Kidney (tissue), 14 donors: ENCODE data around the gene PRKCQ. TPM values are rescaled to one million over a fixed set of nuclear protein-coding genes. Genes with fewer than 3 reads are reported as not detected.

Experiments
- DNase-seq, 5 donors: peaks; one replicate each; pipeline ENCODE4 v3.0.0-alpha.2; 2013 to 2020
- FAIRE-seq: peaks from 2 replicates; lab custom pipeline; 2012; peaks lifted over from hg19 to GRCh38; lab: Jason Lieb, UNC
- H3K27ac ChIP-seq, 2 donors: one replicate each; pipeline ENCODE4 v1.7.0; 2013; ENCODE audit warnings: low read depth in 2 of 2, low read length in 2 of 2, inconsistent platforms in 1 of 2
- H3K27me3 ChIP-seq: one replicate; pipeline ENCODE4 v1.7.1; 2013; ENCODE audit warnings: low read length, inconsistent platforms; ENCODE audit not compliant: control insufficient read depth, insufficient read depth
- H3K36me3 ChIP-seq, 3 donors: one replicate each; pipeline versions ENCODE4 v1.7.0 to v1.7.1; 2013; ENCODE audit warnings: low read length in 3 of 3, control low read depth in 1 of 3, inconsistent platforms in 1 of 3; ENCODE audit not compliant: insufficient read depth in 3 of 3, control insufficient read depth in 2 of 3
- H3K4me1 ChIP-seq, 3 donors: one replicate each; pipeline versions ENCODE4 v1.7.0 to v1.7.1; 2013; ENCODE audit warnings: low read length in 3 of 3, inconsistent platforms in 1 of 3, low read depth in 1 of 3; ENCODE audit not compliant: control insufficient read depth in 2 of 3, insufficient read depth in 2 of 3
- H3K4me3 ChIP-seq, 3 donors: one replicate each; pipeline versions ENCODE4 v1.7.0 to v1.8.1; 2013; ENCODE audit warnings: low read length in 3 of 3, control low read depth in 1 of 3, inconsistent platforms in 1 of 3
- H3K9ac ChIP-seq, 3 donors: one replicate each; pipeline versions ENCODE4 v1.7.0 to v1.7.1; 2013; ENCODE audit warnings: low read length in 3 of 3, control low read depth in 1 of 3, inconsistent platforms in 1 of 3
- H3K9me3 ChIP-seq, 3 donors: one replicate each; pipeline versions ENCODE4 v1.7.0 to v1.7.1; 2013; ENCODE audit warnings: low read length in 3 of 3, control low read depth in 1 of 3, inconsistent platforms in 1 of 3; ENCODE audit not compliant: control insufficient read depth in 2 of 3, insufficient read depth in 1 of 3
- CTCF ChIP-seq: IDR thresholded peaks from 3 replicates; pipeline ENCODE4 v1.5.1; 2012; ENCODE audit warnings: mild to moderate bottlenecking, moderate library complexity, borderline replicate concordance; ENCODE audit not compliant: insufficient read depth; ENCODE audit errors: extremely low read depth
- intact Hi-C: fragments of 100-400 bp; cut with DNase I; formaldehyde crosslinking; loops from one replicate; pipeline ENCODE4 v1.11.1; 2022
- polyA plus RNA-seq: library from polyadenylated mRNA; stranded (reverse); fragments of 350-450 nt; fragmentation: Illumina TruSeq; extraction: RNeasy Lipid Tissue Mini Kit (QIAGEN cat#74804); gene quantifications from one replicate; pipeline ENCODE4 v1.2.3, GENCODE V29; 2014; ENCODE audit warnings: low read depth, low replicate concordance; ENCODE audit not compliant: insufficient read depth
- total RNA-seq: library from RNA; stranded (reverse); fragmentation: NEBNext Ultra II Directional; extraction: Animal tissue kit (Norgen Biotek cat#: 25700); gene quantifications from one replicate; pipeline ENCODE4 v1.2.1, GENCODE V29; 2021
- donor health status: control.
- donor health status: control.
- donor health status: control.
- donor health status: control.
- donor health status: control.
- donor health status: DM: yes; HTN: yes; CAD: no.
- donor health status: Normal renal cell carcinoma (clear cell type).

The PRKCQ gene
- total and polyA plus RNA-seq, 2 donors from 2014 or later: 6.1 to 17.5 TPM

- Histone ChIP-seq H3K27me3 (peaks cover 2% of the 10 kb centered on the region), H3K9me3 (no peaks in the 10 kb centered on the region), H3K4me1 (peaks cover 0 to 4% (median 0%) of the 10 kb centered on the region in 3 donors), H3K4me3 (no peak overlapping the region), H3K36me3 (no peaks in the 10 kb centered on the region), H3K9ac (no peak overlapping the region), H3K27ac (no peak overlapping the region)
- no peak for FAIRE-seq
- no peak for DNase-seq
- intact Hi-C loops: no loop called here
- no peak for TF ChIP-seq CTCF
These were observed 3.8 kb downstream of the PRKCQ start for GRCh38 chr10:6576326-6576725.

- H3K9me3 ChIP-seq: no peaks in the 10 kb centered on the region
- no peak for FAIRE-seq
These were observed 5.4 kb downstream of the PRKCQ start for GRCh38 chr10:6574664-6575176.

GRCh38 chr10:6570893-6571292 is 9.2 kb downstream of the PRKCQ start:
- FAIRE-seq (no peak), DNase-seq (no peak)
- no peaks in the 10 kb centered on the region for H3K36me3 ChIP-seq
- H3K27ac ChIP-seq: no peak overlapping the region
- no peaks in the 10 kb centered on the region for H3K27me3 ChIP-seq
- TF ChIP-seq CTCF: no peak
- no peaks in the 10 kb centered on the region for H3K9me3 ChIP-seq
- intact Hi-C loops: no loop called here
- no peak overlapping the region for H3K9ac ChIP-seq
- no peak overlapping the region for H3K4me3 ChIP-seq
- H3K4me1 ChIP-seq: peaks cover 0 to 6% (median 0%) of the 10 kb centered on the region in 3 donors

More at GRCh38 chr10:6574664-6575176, 5.4 kb downstream of the PRKCQ start:
- no peaks in the 10 kb centered on the region for H3K36me3 ChIP-seq
- intact Hi-C loops: no loop called here
- H3K4me1 ChIP-seq: peaks cover 0 to 4% (median 0%) of the 10 kb centered on the region in 3 donors
- no peak overlapping the region for H3K27ac ChIP-seq
- no peak for TF ChIP-seq CTCF
- H3K4me3 ChIP-seq: no peak overlapping the region
- no peak for DNase-seq
- H3K27me3 ChIP-seq: peaks cover 2% of the 10 kb centered on the region
- H3K9ac ChIP-seq: no peak overlapping the region

- Histone ChIP-seq H3K4me3 (no peak overlapping the region), H3K9ac (no peak overlapping the region), H3K27ac (no peak overlapping the region), H3K4me1 (peaks cover 0 to 2% (median 0%) of the 10 kb centered on the region in 3 donors), H3K27me3 (no peaks in the 10 kb centered on the region), H3K36me3 (no peaks in the 10 kb centered on the region), H3K9me3 (no peaks in the 10 kb centered on the region)
- DNase-seq (no peak), FAIRE-seq (no peak)
- intact Hi-C loops: no loop called here
- no peak for TF ChIP-seq CTCF
These were observed 10.8 kb downstream of the PRKCQ start for GRCh38 chr10:6569259-6569658.
